B cell (primary cell): Measurements from ENCODE around the gene KCNIP1. TPM values are rescaled to one million over a fixed set of nuclear protein-coding genes. Genes with fewer than 3 reads are reported as not detected.

Source experiments
- ATAC-seq: fragments of 200-7000 bp; cut with Tn5 transposase; one replicate; pipeline ENCODE4 v1.10.0; 2021; ENCODE audit warnings: low read depth, mild to moderate bottlenecking, moderate number of reproducible peaks, moderate library complexity
- CTCF ChIA-PET: fragments of 350-600 bp; sonication (Branson Sonifier 250); formaldehyde crosslinking; loops from one replicate; lab custom pipeline; 2021; ENCODE audit warnings: antibody characterized with exemption, inconsistent platforms; lab: Charles Lee
- POLR2A ChIA-PET: fragments of 350-600 bp; sonication (Branson Sonifier 250); formaldehyde crosslinking; loops from one replicate; lab custom pipeline; 2021; ENCODE audit warnings: antibody characterized with exemption; lab: Charles Lee
- DNase-seq: peaks from one replicate; pipeline ENCODE4 v3.0.0; 2013
- H2AFZ ChIP-seq: 2 replicates; pipeline ENCODE4 v1.6.1; 2012; ENCODE audit warnings: mild to moderate bottlenecking, low read depth, low read length; ENCODE audit not compliant: insufficient read depth, poor library complexity, severe bottlenecking
- H3K27ac ChIP-seq, 2 donors: 1 replicate in 1 of 2; 2 replicates in 1 of 2; pipeline ENCODE4 v1.5.1; 2012 to 2013; ENCODE audit warnings: low read length in 2 of 2, mild to moderate bottlenecking in 2 of 2, moderate library complexity in 1 of 2
- H3K27me3 ChIP-seq, 4 experiments: fragments of 200-600 bp in 1 of 4; sonication (generic) in 1 of 4; replicated peaks in 1 of 4; 1 replicate in 2 of 4; 2 replicates in 2 of 4; pipeline versions ENCODE4 v1.6.1 to v1.7.0; 2013 to 2016; ENCODE audit warnings: low read length in 3 of 4, mild to moderate bottlenecking in 2 of 4, mixed read lengths in 1 of 4, moderate library complexity in 1 of 4; ENCODE audit not compliant: insufficient read depth in 4 of 4, control insufficient read depth in 3 of 4; ENCODE audit errors: control extremely low read depth in 1 of 4
- H3K36me3 ChIP-seq, 2 experiments: replicated peaks in 1 of 2; 1 replicate in 1 of 2; 2 replicates in 1 of 2; pipeline versions ENCODE4 v1.6.1 to v1.7.1; 2013; ENCODE audit warnings: low read length in 1 of 2; ENCODE audit not compliant: insufficient read depth in 2 of 2, control insufficient read depth in 1 of 2; ENCODE audit errors: control extremely low read depth in 1 of 2, extremely low read depth in 1 of 2
- H3K4me1 ChIP-seq, 2 donors: fragments of 200-600 bp in 1 of 2; sonication (generic) in 1 of 2; 1 replicate in 1 of 2; 2 replicates in 1 of 2; pipeline versions ENCODE4 v1.5.1 to v1.6.1; 2013 to 2017; ENCODE audit warnings: low read length in 2 of 2; ENCODE audit not compliant: control insufficient read depth in 2 of 2, insufficient read depth in 2 of 2
- H3K4me2 ChIP-seq: replicated peaks from 2 replicates; pipeline ENCODE3; 2012; ENCODE audit warnings: mild to moderate bottlenecking, low read depth, low read length; ENCODE audit not compliant: poor library complexity, severe bottlenecking
- H3K4me3 ChIP-seq, 5 experiments: fragments of 200-600 bp in 1 of 5; sonication (generic) in 1 of 5; 1 replicate in 3 of 5; 2 replicates in 2 of 5; pipeline versions ENCODE4 v1.5.1 to v1.7.0; 2011 to 2016; ENCODE audit warnings: low read length in 4 of 5, mild to moderate bottlenecking in 4 of 5, low read depth in 2 of 5, control low read depth in 1 of 5, moderate library complexity in 1 of 5; ENCODE audit not compliant: insufficient read depth in 1 of 5; ENCODE audit errors: control extremely low read depth in 1 of 5, extremely low read depth in 1 of 5
- H3K79me2 ChIP-seq: fragments of 200-600 bp; sonication (generic); one replicate; pipeline ENCODE4 v1.6.0; 2016; ENCODE audit warnings: low read length; ENCODE audit not compliant: control insufficient read depth, insufficient read depth
- H3K9ac ChIP-seq: fragments of 200-600 bp; sonication (generic); 2 replicates; pipeline ENCODE4 v1.6.1; 2017; ENCODE audit warnings: mild to moderate bottlenecking, low read length, moderate library complexity
- H3K9me3 ChIP-seq, 3 donors: one replicate each; pipeline versions ENCODE4 v1.6.1 to v1.7.1; 2013; ENCODE audit warnings: low read length in 2 of 3; ENCODE audit not compliant: control insufficient read depth in 2 of 3, insufficient read depth in 1 of 3; ENCODE audit errors: control extremely low read depth in 1 of 3
- H4K20me1 ChIP-seq: 2 replicates; pipeline ENCODE4 v1.6.0; 2012; ENCODE audit warnings: mild to moderate bottlenecking, low read length; ENCODE audit not compliant: insufficient read depth, control insufficient read depth, poor library complexity, severe bottlenecking
- H3K27ac Mint-ChIP-seq: one replicate; pipeline ENCODE4 v1.8.0; 2021; ENCODE audit warnings: mixed read lengths
- H3K27me3 Mint-ChIP-seq: one replicate; pipeline ENCODE4 v1.8.0; 2021; ENCODE audit warnings: mixed read lengths
- H3K4me1 Mint-ChIP-seq: one replicate; pipeline ENCODE4 v1.8.0; 2021; ENCODE audit warnings: mixed read lengths
- H3K4me3 Mint-ChIP-seq: one replicate; pipeline ENCODE4 v1.8.0; 2021; ENCODE audit warnings: mixed read lengths
- H3K9me3 Mint-ChIP-seq: one replicate; pipeline ENCODE4 v1.8.0; 2022; ENCODE audit warnings: mixed read lengths; ENCODE audit not compliant: insufficient read depth
- CTCF ChIP-seq: fragments of 200-600 bp; IDR thresholded peaks from one replicate; pipeline ENCODE4 v1.8.0; 2022; ENCODE audit warnings: antibody characterized with exemption, mild to moderate bottlenecking
- EZH2 ChIP-seq: IDR thresholded peaks from 2 replicates; pipeline ENCODE4 v1.6.1; 2012; ENCODE audit warnings: borderline replicate concordance, low read depth, mild to moderate bottlenecking, moderate library complexity, low read length; ENCODE audit not compliant: insufficient read depth, poor library complexity, severe bottlenecking
- WGBS: methylation state at CpG from one replicate; pipeline ENCODE4 v1.1.5; 2013; ENCODE audit warnings: missing lambda C conversion rate; ENCODE audit not compliant: insufficient coverage; 5-methylcytosine and 5-hydroxymethylcytosine counted together
- intact Hi-C: fragments of 100-400 bp; cut with micrococcal nuclease; formaldehyde crosslinking; loops from one replicate; pipeline ENCODE4 v1.10.0; 2022
- polyA plus RNA-seq: library from polyadenylated mRNA; depleted of rRNA; stranded (reverse); fragments of >200 nt; gene quantifications from 2 replicates; pipeline ENCODE4 v1.2.3, GENCODE V29; 2012
- total RNA-seq, 2 donors: library from RNA; stranded (reverse); fragments of 120-200 nt in 1 of 2; gene quantifications; 1 replicate in 1 of 2; 2 replicates in 1 of 2; pipeline versions ENCODE4 v1.2.3 to v1.2.4, GENCODE V29; 2013 to 2022

Gene KCNIP1
- total and polyA plus RNA-seq, 2 donors (not counting 1 experiment from before 2014, with no cell fraction given) = not detected

- intact Hi-C loops = no loop called here
- TF ChIP-seq EZH2 = no peak
- TF ChIP-seq CTCF = no peak
- Histone ChIP-seq H3K4me3 (no peak overlapping the region), H3K27me3 (peaks cover 0 to 9% (median 2%) of the 10 kb centered on the region in 4 experiments), H3K36me3 (no peaks in the 10 kb centered on the region), H3K9ac (no peak overlapping the region), H3K79me2 (no peaks in the 10 kb centered on the region), H3K9me3 (no peaks in the 10 kb centered on the region), H4K20me1 (no peaks in the 10 kb centered on the region), H3K4me1 (peaks cover 6 to 17% of the 10 kb centered on the region in 2 donors), H3K4me2 (no peak overlapping the region), H2AFZ (no peak overlapping the region), H3K27ac (no peak overlapping the region)
- peaks cover 20% of the 10 kb centered on the region for H3K27me3 Mint-ChIP-seq
- ChIA-PET CTCF (interaction anchor here (1.2 to 2.5 kb wide), 2 partner anchors 11 to 405 kb away, joined by 4 to 8 read pairs; no protein-coding TSS in a partner anchor), POLR2A (no interaction called here)
- ATAC-seq (no peak), DNase-seq (no peak)
- H3K4me3 Mint-ChIP-seq = no peak overlapping the region
- no peak overlapping the region for H3K27ac Mint-ChIP-seq
- H3K9me3 Mint-ChIP-seq = no peaks in the 10 kb centered on the region
- 0% methylated on average over 1 of the region's 3 CpGs for WGBS
- peaks cover 15% of the 10 kb centered on the region for H3K4me1 Mint-ChIP-seq
These were observed 126.9 kb downstream of the KCNIP1 start for GRCh38 chr5:170630711-170631141.

- POLR2A ChIA-PET = no interaction called here
- H3K4me2 ChIP-seq = no peak overlapping the region
- H3K27ac Mint-ChIP-seq = no peak overlapping the region
- H3K4me3 Mint-ChIP-seq = no peak overlapping the region
- H3K4me3 ChIP-seq = no peak overlapping the region
- no peaks in the 10 kb centered on the region for H3K36me3 ChIP-seq
- peaks cover 15% of the 10 kb centered on the region for H3K4me1 Mint-ChIP-seq
- 75% methylated on average over 16 of the region's 16 CpGs for WGBS
- H2AFZ ChIP-seq = no peak overlapping the region
- no peaks in the 10 kb centered on the region for H4K20me1 ChIP-seq
- no peaks in the 10 kb centered on the region for H3K9me3 Mint-ChIP-seq
- no peak for DNase-seq
- no peak overlapping the region for H3K9ac ChIP-seq
- ATAC-seq = no peak
- no peak overlapping the region for H3K27ac ChIP-seq
- H3K9me3 ChIP-seq = no peaks in the 10 kb centered on the region
- H3K79me2 ChIP-seq = no peaks in the 10 kb centered on the region
- H3K27me3 ChIP-seq = peaks cover 0 to 9% (median 2%) of the 10 kb centered on the region in 4 experiments
- TF ChIP-seq CTCF (no peak), EZH2 (no peak)
- peaks cover 6 to 17% of the 10 kb centered on the region in 2 donors for H3K4me1 ChIP-seq
- intact Hi-C loops = no loop called here
- CTCF ChIA-PET = interaction anchor here (1.2 to 2.5 kb wide), 3 partner anchors 11 to 406 kb away, joined by 4 to 8 read pairs (median 7); no protein-coding TSS in a partner anchor
- H3K27me3 Mint-ChIP-seq = peaks cover 29% of the 10 kb centered on the region
These were observed 127.8 kb downstream of the KCNIP1 start for GRCh38 chr5:170631466-170632195.
